SK-N-SH treated with all-trans-retinoic acid at 6 μM for 48 hours (cell line): ENCODE measurements around the gene RIMS3.

Experiments used
- CSDC2 ChIP-seq: fragments of 250-450 bp; sonication (Bioruptor Pico); IDR thresholded peaks from 2 replicates; pipeline ENCODE4 v1.5.0; 2020; ENCODE audit warnings: mild to moderate bottlenecking, moderate library complexity
- PPARA ChIP-seq: fragments of 250-450 bp; sonication (Bioruptor Pico); IDR thresholded peaks from 2 replicates; pipeline ENCODE4 v1.5.0; 2020; ENCODE audit warnings: mild to moderate bottlenecking, borderline replicate concordance
- TOX ChIP-seq: fragments of 250-450 bp; sonication (Bioruptor Pico); IDR thresholded peaks from 2 replicates; pipeline ENCODE4 v1.8.0; 2021; ENCODE audit warnings: mild to moderate bottlenecking, moderate library complexity, borderline replicate concordance
- ZC3H10 ChIP-seq: fragments of 250-450 bp; sonication (Bioruptor Pico); IDR thresholded peaks from 2 replicates; pipeline ENCODE4 v1.5.1; 2021; ENCODE audit warnings: mild to moderate bottlenecking, moderate library complexity
- ZNF8 ChIP-seq: fragments of 450-650 bp; formaldehyde crosslinking; IDR thresholded peaks from 2 replicates; pipeline ENCODE4 v1.5.0; 2020; ENCODE audit warnings: mild to moderate bottlenecking, moderate library complexity

DNA sequence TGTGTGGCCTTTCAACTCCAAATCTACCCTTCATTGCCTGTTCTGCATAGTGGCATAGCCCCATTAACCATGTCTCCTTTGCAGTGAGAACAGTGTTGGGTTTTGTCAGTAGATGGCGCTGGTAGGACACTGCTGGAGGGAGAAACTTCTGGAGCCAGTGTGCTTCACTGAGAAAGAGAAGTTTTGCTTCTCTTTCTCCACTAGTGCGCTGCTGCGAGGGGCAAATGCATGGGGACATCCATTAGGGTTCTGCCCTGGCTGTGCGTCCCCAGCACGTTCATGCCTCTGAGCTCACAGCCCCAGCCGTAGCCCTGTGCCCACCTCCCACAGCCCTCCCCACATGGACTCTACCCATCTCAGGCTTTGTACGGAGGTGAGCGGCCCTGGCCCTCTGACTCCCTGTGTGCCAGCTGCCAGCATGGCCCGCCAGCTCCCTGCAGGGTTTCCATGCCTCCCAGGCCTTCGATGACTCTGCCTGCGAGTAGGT is 53.1 kb downstream of the RIMS3 start:
- TF ChIP-seq TOX (CRISPR knock-in tag) (no peak), ZNF8 (no peak), CSDC2 (CRISPR knock-in tag) (no peak), ZC3H10 (CRISPR knock-in tag) (no peak), PPARA (CRISPR knock-in tag) (no peak)
